Prostate gland (tissue), 2 donors: ENCODE results near the gene ELMO1. TPM values are rescaled to one million over a fixed set of nuclear protein-coding genes. Genes with fewer than 3 reads are reported as not detected.

Experiments
- DNase-seq: peaks from one replicate; pipeline ENCODE4 v3.0.0-alpha.2; 2019; ENCODE audit warnings: low spot score
- H3K27ac ChIP-seq, 2 donors: fragments of 200-600 bp; sonication (generic); 2 replicates each; pipeline ENCODE4 v1.5.1; 2017 to 2019
- H3K27me3 ChIP-seq: fragments of 200-600 bp; sonication (generic); replicated peaks from 2 replicates; pipeline ENCODE4 v1.5.1; 2019; ENCODE audit not compliant: insufficient read depth
- H3K36me3 ChIP-seq, 2 donors: fragments of 200-600 bp; sonication (generic); 1 replicate in 1 of 2; 2 replicates in 1 of 2; pipeline versions ENCODE4 v1.5.1 to v1.8.1; 2017 to 2019
- H3K4me1 ChIP-seq: fragments of 200-600 bp; sonication (generic); replicated peaks from 2 replicates; pipeline ENCODE4 v1.5.1; 2019
- H3K4me3 ChIP-seq, 2 donors: fragments of 200-600 bp; sonication (generic); 2 replicates each; pipeline ENCODE4 v1.5.1; 2017 to 2019
- H3K9me3 ChIP-seq: fragments of 200-600 bp; sonication (generic); 2 replicates; pipeline ENCODE4 v1.5.1; 2017
- POLR2A ChIP-seq: fragments of 450-650 bp; IDR thresholded peaks from one replicate; pipeline ENCODE4 v1.6.1; 2016; ENCODE audit warnings: antibody characterized with exemption, mild to moderate bottlenecking
- POLR2AphosphoS5 ChIP-seq: sonication (generic); formaldehyde crosslinking; IDR thresholded peaks from one replicate; pipeline ENCODE4 v1.6.1; 2017; ENCODE audit warnings: antibody characterized with exemption
- WGBS: methylation state at CpG from one replicate; pipeline ENCODE4 v1.1.5; 2018; 5-methylcytosine and 5-hydroxymethylcytosine counted together
- intact Hi-C: fragments of 100-400 bp; cut with DNase I; formaldehyde crosslinking; loops from one replicate; pipeline ENCODE4 v1.14.2; 2022
- total RNA-seq, 2 donors: library from RNA; depleted of rRNA; stranded (reverse); fragments of >200 nt; gene quantifications; one replicate each; pipeline ENCODE4 v1.1.0, GENCODE V29; 2016
- TF ChIP-seq, protein P1 (sequence below), 4 experiments: fragments of 200-600 bp in 2 of 4; fragments of 450-650 bp in 2 of 4; sonication (generic) in 2 of 4; IDR thresholded peaks; 1 replicate in 3 of 4; 2 replicates in 1 of 4; pipeline ENCODE4 v1.5.1; 2016 to 2019; ENCODE audit warnings: antibody characterized with exemption in 4 of 4, mild to moderate bottlenecking in 2 of 4, moderate library complexity in 2 of 4

Gene ELMO1
- total RNA-seq, 2 donors from 2014 or later, result 6.7 to 19.3 TPM

DNA sequence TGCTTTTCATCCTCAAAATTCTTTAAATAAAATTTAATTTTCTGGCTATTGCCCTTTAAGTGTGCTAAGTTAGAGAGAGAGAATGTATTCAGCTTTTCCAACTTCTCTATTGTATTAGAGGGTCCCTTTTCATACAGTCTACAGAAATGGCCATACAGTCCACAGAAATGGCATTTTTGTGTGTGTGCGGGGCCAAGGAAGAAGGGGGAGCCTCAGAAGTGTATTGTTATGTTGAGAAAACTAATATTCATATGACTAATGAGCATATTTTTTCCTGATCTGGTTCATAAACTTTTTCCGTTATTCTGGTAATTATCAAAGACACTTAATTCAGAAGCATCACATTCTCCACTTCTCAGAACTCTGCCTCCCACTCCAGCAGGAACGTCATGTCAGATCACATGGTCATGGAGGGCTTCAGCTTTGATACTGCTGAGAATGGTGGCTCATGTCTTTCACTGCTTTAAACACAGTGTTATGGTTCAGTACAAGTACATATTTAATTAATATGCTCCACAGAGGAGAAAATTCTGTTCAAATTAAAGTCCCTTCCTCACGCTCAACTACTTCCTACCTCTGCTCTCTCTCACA, 37.1 kb downstream of the ELMO1 start:
- TF ChIP-seq, protein P1, sequence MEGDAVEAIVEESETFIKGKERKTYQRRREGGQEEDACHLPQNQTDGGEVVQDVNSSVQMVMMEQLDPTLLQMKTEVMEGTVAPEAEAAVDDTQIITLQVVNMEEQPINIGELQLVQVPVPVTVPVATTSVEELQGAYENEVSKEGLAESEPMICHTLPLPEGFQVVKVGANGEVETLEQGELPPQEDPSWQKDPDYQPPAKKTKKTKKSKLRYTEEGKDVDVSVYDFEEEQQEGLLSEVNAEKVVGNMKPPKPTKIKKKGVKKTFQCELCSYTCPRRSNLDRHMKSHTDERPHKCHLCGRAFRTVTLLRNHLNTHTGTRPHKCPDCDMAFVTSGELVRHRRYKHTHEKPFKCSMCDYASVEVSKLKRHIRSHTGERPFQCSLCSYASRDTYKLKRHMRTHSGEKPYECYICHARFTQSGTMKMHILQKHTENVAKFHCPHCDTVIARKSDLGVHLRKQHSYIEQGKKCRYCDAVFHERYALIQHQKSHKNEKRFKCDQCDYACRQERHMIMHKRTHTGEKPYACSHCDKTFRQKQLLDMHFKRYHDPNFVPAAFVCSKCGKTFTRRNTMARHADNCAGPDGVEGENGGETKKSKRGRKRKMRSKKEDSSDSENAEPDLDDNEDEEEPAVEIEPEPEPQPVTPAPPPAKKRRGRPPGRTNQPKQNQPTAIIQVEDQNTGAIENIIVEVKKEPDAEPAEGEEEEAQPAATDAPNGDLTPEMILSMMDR (IDR thresholded peaks at IDR 0.05), result no peak
- TF ChIP-seq POLR2AphosphoS5 (no peak), POLR2A (no peak)
- H3K4me3 ChIP-seq, result no peak overlapping the region
- intact Hi-C loops, result no loop called here
- no peaks in the 10 kb centered on the region for H3K27me3 ChIP-seq
- no peak overlapping the region for H3K27ac ChIP-seq
- no peaks in the 10 kb centered on the region for H3K4me1 ChIP-seq
- 92% methylated on average over 4 of the region's 4 CpGs for WGBS
- H3K36me3 ChIP-seq, result no peaks in the 10 kb centered on the region
- no peak for DNase-seq
- no peaks in the 10 kb centered on the region for H3K9me3 ChIP-seq

DNA sequence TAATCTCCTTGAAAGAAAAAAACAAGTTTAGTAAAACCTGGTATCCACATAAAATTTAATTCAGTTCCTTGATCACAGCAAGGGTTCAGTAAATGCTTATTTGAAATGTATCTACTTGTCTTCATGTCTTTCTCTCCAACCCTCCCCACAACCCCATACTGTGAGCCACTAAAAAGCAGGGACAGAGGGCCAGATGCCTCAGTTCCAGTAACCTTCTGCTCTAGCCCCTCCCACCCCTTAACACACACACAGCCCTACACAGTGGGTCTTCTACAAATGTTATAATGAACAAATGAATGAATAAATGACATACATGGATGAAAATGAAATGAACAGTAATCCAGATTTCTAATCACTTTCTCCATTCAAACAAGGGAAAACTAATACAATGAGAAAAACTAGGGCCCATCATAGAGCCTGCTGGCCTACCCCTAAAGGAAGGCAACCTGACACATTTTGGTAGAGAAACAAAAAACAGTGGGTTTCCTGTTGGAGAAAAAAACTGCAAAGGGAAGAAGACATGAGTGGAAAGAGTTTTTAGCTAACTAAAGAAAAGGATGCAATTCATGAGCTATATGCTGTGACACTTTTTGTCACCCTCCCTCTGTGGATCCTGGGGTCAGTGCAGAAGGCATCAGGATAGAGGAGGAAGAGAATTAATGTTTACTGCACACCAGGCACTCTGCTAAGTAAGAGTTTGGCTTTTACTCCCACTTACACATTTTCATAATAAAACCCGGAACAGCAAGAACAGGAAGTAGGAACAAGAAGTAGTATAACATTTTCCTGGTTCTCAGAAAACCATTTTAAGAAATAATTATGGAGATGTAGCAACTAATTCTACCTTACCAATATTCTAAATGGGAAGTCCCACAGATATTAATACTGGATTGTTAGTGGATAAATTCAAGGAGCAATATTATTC, 38.1 kb downstream of the ELMO1 start:
- intact Hi-C loops, result no loop called here
- no peaks in the 10 kb centered on the region for H3K27me3 ChIP-seq
- H3K9me3 ChIP-seq, result no peaks in the 10 kb centered on the region
- no peak overlapping the region for H3K27ac ChIP-seq
- DNase-seq, result no peak
- no peaks in the 10 kb centered on the region for H3K36me3 ChIP-seq
- no peak overlapping the region for H3K4me3 ChIP-seq
- no peaks in the 10 kb centered on the region for H3K4me1 ChIP-seq
- no peak for TF ChIP-seq POLR2A
- WGBS, result 43% methylated on average over 1 of the region's 1 CpG

DNA sequence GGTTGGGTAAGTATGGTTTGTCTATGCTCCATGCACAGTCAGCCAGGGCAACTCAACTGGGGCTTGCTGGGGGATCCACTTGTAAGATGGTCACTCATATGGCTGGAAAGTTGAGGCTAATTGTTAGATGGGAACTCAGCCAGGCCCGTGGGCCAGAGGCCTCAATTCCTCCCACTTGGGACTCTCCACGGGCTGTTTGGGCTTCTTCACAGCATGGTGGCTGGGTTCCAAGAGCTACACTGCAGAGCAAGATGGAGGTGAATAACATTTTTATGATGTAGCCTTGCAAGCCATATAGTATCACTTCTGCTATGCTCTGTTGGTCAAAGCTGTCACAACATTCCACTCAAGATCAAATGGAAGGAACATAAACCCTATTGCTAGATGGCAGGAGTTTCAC, 39.2 kb downstream of the ELMO1 start:
- Histone ChIP-seq H3K27ac (no peak overlapping the region), H3K4me1 (no peaks in the 10 kb centered on the region), H3K36me3 (no peaks in the 10 kb centered on the region), H3K4me3 (no peak overlapping the region), H3K27me3 (no peaks in the 10 kb centered on the region), H3K9me3 (no peaks in the 10 kb centered on the region)
- DNase-seq, result no peak
- intact Hi-C loops, result no loop called here
- TF ChIP-seq, protein P1 (IDR thresholded peaks at IDR 0.05), result no peak
- no peak for TF ChIP-seq POLR2A
- TF ChIP-seq POLR2AphosphoS5, result no peak
- 33% methylated on average over 2 of the region's 2 CpGs for WGBS

DNA sequence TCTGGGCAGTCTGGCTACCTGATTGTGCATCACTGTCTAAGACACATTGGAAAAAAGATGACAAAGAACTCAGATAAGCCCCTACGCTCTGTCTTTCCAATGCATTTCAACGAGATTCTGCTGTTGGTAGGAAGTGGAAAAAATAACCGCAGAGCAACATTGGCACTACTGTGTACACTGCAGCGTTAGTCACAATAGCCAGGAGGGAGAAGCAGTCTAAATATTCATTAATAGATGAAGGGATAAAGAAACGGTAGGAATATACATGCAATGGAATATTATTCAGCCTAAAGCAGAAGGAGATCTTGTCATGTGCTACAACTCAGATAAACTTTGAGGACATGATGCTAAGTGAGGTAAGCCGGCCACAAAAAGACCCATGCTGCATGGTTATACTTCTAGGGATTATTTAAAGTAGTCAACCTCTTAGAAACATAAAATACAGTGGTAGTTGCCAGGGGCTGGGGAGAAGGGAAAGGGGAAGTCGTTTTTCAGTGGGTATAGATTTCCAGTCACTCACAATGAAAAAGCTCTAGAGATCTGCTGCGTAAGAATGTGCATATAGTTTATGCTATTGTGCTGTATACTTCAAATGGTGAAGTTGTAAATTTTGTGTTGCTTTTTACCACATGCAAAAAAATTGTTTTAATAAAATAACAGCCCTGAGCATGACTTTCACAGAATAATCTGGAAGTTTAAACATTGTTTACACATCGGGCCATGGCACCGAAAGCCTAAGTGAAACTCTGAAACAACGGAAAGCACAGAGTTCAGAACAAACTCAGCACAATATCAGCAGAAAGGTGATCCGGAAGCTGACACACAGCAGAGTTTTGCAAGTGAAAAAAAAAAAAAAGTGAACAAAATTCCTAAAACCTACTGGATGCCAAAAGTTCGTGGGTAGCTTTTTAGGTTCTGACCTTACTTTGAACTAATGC, 40.1 kb downstream of the ELMO1 start:
- intact Hi-C loops, result no loop called here
- H3K27ac ChIP-seq, result no peak overlapping the region
- no peaks in the 10 kb centered on the region for H3K9me3 ChIP-seq
- DNase-seq, result no peak
- TF ChIP-seq, protein P1 (IDR thresholded peaks at IDR 0.05), result no peak
- TF ChIP-seq POLR2A (no peak), POLR2AphosphoS5 (no peak)
- H3K4me3 ChIP-seq, result no peak overlapping the region
- no peaks in the 10 kb centered on the region for H3K27me3 ChIP-seq
- WGBS, result 65% methylated on average over 13 of the region's 13 CpGs
- no peaks in the 10 kb centered on the region for H3K36me3 ChIP-seq
- H3K4me1 ChIP-seq, result no peaks in the 10 kb centered on the region

DNA sequence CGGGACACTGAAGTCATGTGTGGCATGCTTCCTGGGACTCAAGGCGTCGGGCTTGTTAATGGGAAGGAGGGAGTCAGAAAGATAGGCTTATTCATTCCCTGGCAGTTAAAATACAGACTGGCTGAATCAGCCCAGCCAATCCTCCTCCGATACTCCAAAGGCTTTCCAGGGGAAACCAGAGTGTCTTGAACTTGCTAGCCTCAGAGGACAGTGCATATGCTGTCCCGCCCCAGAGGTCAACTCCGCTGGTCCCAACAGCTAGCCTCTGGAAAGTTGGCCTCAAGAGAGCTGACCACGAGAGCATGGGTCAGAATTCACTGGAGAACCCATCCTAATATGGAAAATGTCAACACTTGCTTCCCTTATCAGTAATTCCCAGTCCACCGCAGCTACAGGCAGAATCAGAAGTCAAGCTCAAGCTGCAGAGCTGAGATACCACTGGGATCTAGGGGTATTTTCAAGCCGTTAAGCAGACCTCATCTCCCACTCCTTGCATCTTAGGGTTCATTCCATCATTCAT, 43.0 kb downstream of the ELMO1 start:
- no peak overlapping the region for H3K27ac ChIP-seq
- H3K9me3 ChIP-seq, result no peaks in the 10 kb centered on the region
- no peak for DNase-seq
- intact Hi-C loops, result no loop called here
- no peaks in the 10 kb centered on the region for H3K27me3 ChIP-seq
- H3K36me3 ChIP-seq, result no peaks in the 10 kb centered on the region
- WGBS, result 61% methylated on average over 9 of the region's 9 CpGs
- TF ChIP-seq, protein P1 (IDR thresholded peaks at IDR 0.05), result no peak
- TF ChIP-seq POLR2A (no peak), POLR2AphosphoS5 (no peak)
- no peaks in the 10 kb centered on the region for H3K4me1 ChIP-seq
- H3K4me3 ChIP-seq, result no peak overlapping the region
